ENCODE results near the gene SOST. TPM values are rescaled to one million over a fixed set of nuclear protein-coding genes. Genes with fewer than 3 reads are reported as not detected.

SOST gene
- total RNA-seq, 4 donors from 2014 or later = 0.49 to 1.5 TPM; not detected in 2

- DNase-seq (ENCODE audit: low spot score in 2 of 2) = no peak
- TF ChIP-seq CTCF (IDR thresholded peaks at IDR 0.05) (no peak), POLR2A (IDR thresholded peaks at IDR 0.05) (no peak)
- intact Hi-C loops (cut with DNase I; ENCODE audit: low total_unique reads) = no loop called here
- WGBS, 2 donors = 67 to 82% methylated on average over 2 of the region's 2 CpGs
- no peak overlapping the region for H3K4me3 ChIP-seq (ENCODE audit: low read depth, poor library complexity, severe bottlenecking)
Observed at GRCh38 chr17:43736389-43736788, 22.2 kb downstream of the SOST start.

GRCh38 chr17:43734376-43734775 is 24.2 kb downstream of the SOST start:
- DNase-seq (ENCODE audit: low spot score in 2 of 2) = no peak
- 37 to 47% methylated on average over 5 of the region's 5 CpGs for WGBS, 2 donors
- TF ChIP-seq CTCF (IDR thresholded peaks at IDR 0.05) (no peak), POLR2A (IDR thresholded peaks at IDR 0.05) (no peak)
- intact Hi-C loops (cut with DNase I; ENCODE audit: low total_unique reads) = no loop called here
- no peak overlapping the region for H3K4me3 ChIP-seq (ENCODE audit: low read depth, poor library complexity, severe bottlenecking)

- DNase-seq (ENCODE audit: low spot score in 2 of 2) = no peak
- TF ChIP-seq POLR2A (IDR thresholded peaks at IDR 0.05) = no peak
- no peak for TF ChIP-seq CTCF (IDR thresholded peaks at IDR 0.05)
- H3K4me3 ChIP-seq (ENCODE audit: low read depth, poor library complexity, severe bottlenecking) = no peak overlapping the region
- WGBS, 2 donors = 67 to 71% methylated on average over 1 of the region's 1 CpG
- intact Hi-C loops (cut with DNase I; ENCODE audit: low total_unique reads) = no loop called here
Observed at GRCh38 chr17:43733956-43734355, 24.6 kb downstream of the SOST start.

- no peak for DNase-seq (ENCODE audit: low spot score in 2 of 2)
- H3K4me3 ChIP-seq (ENCODE audit: low read depth, poor library complexity, severe bottlenecking) = no peak overlapping the region
- intact Hi-C loops (cut with DNase I; ENCODE audit: low total_unique reads) = no loop called here
- 93 to 96% methylated on average over 2 of the region's 2 CpGs for WGBS, 2 donors
- TF ChIP-seq POLR2A (IDR thresholded peaks at IDR 0.05) (no peak), CTCF (IDR thresholded peaks at IDR 0.05) (no peak)
Observed at GRCh38 chr17:43732958-43733357, 25.6 kb downstream of the SOST start.

GRCh38 chr17:43728081-43728480 is 30.5 kb downstream of the SOST start:
- WGBS, 2 donors = 83% methylated on average over 8 of the region's 8 CpGs
- intact Hi-C loops (cut with DNase I; ENCODE audit: low total_unique reads) = no loop called here
- no peak overlapping the region for H3K4me3 ChIP-seq (ENCODE audit: low read depth, poor library complexity, severe bottlenecking)
- no peak for TF ChIP-seq CTCF (IDR thresholded peaks at IDR 0.05)
- TF ChIP-seq POLR2A (IDR thresholded peaks at IDR 0.05) = no peak
- DNase-seq (ENCODE audit: low spot score in 2 of 2) = no peak

- intact Hi-C loops (cut with DNase I; ENCODE audit: low total_unique reads) = no loop called here
- H3K4me3 ChIP-seq (ENCODE audit: low read depth, poor library complexity, severe bottlenecking) = no peak overlapping the region
- no peak for DNase-seq (ENCODE audit: low spot score in 2 of 2)
- 61 to 65% methylated on average over 6 of the region's 6 CpGs for WGBS, 2 donors
- TF ChIP-seq CTCF (IDR thresholded peaks at IDR 0.05) (no peak), POLR2A (IDR thresholded peaks at IDR 0.05) (no peak)
Observed at GRCh38 chr17:43723697-43724359, 34.8 kb downstream of the SOST start.
